Motor neuron (in vitro differentiated cells): Measurements from ENCODE around the gene CRACR2A. TPM values are rescaled to one million over a fixed set of nuclear protein-coding genes. Genes with fewer than 3 reads are reported as not detected.

ENCODE experiments used
- ATAC-seq, 8 experiments: fragments of 200-7000 bp; cut with Tn5 transposase; replicated peaks in 6 of 8; 2 replicates each; pipeline ENCODE4 v1.8.0; 2021; ENCODE audit warnings: mild to moderate bottlenecking in 8 of 8, moderate library complexity in 8 of 8
- H3K27ac ChIP-seq, 2 donors: fragments of 250-450 bp; sonication (Bioruptor Pico); 2 replicates each; pipeline ENCODE4 v1.9.0; 2021; ENCODE audit warnings: antibody characterized with exemption in 2 of 2, mild to moderate bottlenecking in 2 of 2, moderate library complexity in 1 of 2
- H3K4me1 ChIP-seq, 2 donors: fragments of 250-450 bp; sonication (Bioruptor Pico); replicated peaks in 1 of 2; 2 replicates each; pipeline ENCODE4 v1.6.1; 2021; ENCODE audit warnings: antibody characterized with exemption in 2 of 2, mild to moderate bottlenecking in 2 of 2, moderate library complexity in 1 of 2
- H3K4me3 ChIP-seq, 5 donors: fragments of 250-450 bp; sonication (Bioruptor Pico); 2 replicates each; pipeline ENCODE4 v1.9.0; 2021; ENCODE audit warnings: antibody characterized with exemption in 5 of 5, mild to moderate bottlenecking in 5 of 5, moderate library complexity in 4 of 5
- WGBS, 10 experiments: fragments of 450-650 bp; shearing (Covaris generic); methylation state at CpG; one replicate each; pipeline ENCODE4 v1.0.0; 2022; 5-methylcytosine and 5-hydroxymethylcytosine counted together
- in situ Hi-C, 9 experiments: fragments of 400-800 bp; cut with MboI; loops; one replicate each; pipeline ENCODE4 v1.15.0; 2021; ENCODE audit warnings: low sequenced_read_pairs in 9 of 9, low pct_unique_long_range_greater_than_20kb in 2 of 9; ENCODE audit not compliant: unreplicated experiment in 9 of 9
- total RNA-seq, 8 experiments: library from RNA; unstranded; fragments of 300-600 nt; gene quantifications; 2 replicates each; pipeline versions ENCODE4 v1.2.3 to v1.2.4, GENCODE V29; 2022

Gene CRACR2A
- total RNA-seq, 8 experiments from 2014 or later: 0.11 to 12.5 (median 1.2) TPM

DNA sequence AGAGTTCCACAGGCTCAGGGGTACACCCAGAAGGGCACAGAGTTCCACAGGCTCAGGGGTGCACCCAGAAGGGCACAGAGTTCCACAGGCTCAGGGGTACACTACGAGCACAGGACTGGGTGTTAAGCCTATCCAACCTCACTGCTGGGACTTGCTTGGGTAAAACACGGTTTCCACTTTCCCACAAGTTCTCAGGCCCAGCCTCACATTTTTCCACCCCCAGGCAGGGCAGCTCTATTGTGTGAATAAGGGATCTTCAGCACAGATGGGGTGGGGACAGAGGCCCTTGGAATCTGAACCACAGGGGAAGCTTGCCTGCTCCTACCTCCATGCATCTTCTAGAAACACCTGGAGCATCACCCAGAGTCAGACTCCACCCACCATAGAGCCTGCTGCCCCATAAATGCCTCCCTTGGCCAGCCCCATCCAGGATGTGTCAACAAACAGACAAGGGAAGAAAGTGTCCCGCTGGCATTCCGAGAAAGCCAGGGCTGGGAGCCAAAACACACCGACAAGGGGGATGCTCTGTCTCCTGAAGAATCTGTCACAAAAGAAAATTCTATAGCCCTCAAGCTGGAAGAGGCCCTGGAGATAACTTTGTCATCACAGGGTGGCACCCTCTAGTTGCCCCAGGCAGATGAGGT is 4.8 kb downstream of the CRACR2A start:
- Histone ChIP-seq H3K27ac (no peak overlapping the region), H3K4me3 (no peak overlapping the region), H3K4me1 (peaks cover 0 to 5% of the 10 kb centered on the region in 2 donors)
- in situ Hi-C loops: no loop called here
- WGBS, 10 experiments: 60 to 100% (median 70%) methylated on average over 1 to 3 of the region's 5 CpGs; no CpG with 5 or more reads in 6 of the 10 experiments
- ATAC-seq: peak in 2 of 8 experiments; percentile 15 to 62

DNA sequence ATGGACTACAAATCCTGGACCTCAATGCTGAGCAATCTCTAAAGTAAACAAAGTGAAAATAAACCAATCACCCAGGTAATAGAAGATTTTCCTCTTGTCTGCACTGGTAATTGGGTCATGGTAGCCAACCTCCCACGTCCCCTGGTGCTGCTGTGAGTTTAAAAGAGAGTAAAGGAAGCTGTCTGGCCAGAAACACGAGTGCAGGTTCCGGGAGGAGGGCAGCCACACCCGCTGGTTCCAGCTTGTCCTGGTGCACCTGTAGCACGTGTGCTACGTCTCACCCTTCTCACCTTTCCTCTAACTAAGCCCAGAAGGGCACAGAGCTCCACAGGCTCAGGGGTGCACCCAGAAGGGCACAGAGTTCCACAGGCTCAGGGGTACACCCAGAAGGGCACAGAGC is 5.4 kb downstream of the CRACR2A start:
- in situ Hi-C loops: no loop called here
- no peak overlapping the region for H3K27ac ChIP-seq
- 65 to 100% (median 81%) methylated on average over 1 to 2 of the region's 6 CpGs; no CpG with 5 or more reads in 6 of the 10 experiments for WGBS, 10 experiments
- H3K4me3 ChIP-seq: no peak overlapping the region
- H3K4me1 ChIP-seq: no peaks in the 10 kb centered on the region
- ATAC-seq: no peak

DNA sequence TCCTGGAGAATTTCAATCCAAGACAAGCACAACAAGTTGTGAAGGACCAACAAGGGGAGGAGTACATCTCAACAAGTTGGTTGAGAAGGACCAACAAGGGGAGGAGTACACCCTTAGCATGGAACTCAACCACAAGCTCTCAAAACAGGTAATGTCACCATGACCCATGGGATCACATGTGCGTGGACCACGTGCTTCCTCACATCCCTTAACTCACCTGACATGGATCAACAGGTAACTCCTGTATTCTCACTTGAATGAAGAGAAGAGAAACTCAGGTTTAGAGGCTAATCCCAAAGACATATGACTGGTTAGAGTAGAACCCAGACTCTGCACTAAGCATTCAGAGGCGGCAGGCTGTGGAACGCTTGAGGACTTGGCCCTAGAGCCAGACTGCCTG is 6.2 kb downstream of the CRACR2A start:
- no peaks in the 10 kb centered on the region for H3K4me1 ChIP-seq
- H3K27ac ChIP-seq: no peak overlapping the region
- ATAC-seq: no peak
- in situ Hi-C loops: no loop called here
- 90 to 100% (median 100%) methylated on average over 1 to 3 of the region's 4 CpGs; no CpG with 5 or more reads in 7 of the 10 experiments for WGBS, 10 experiments
- no peak overlapping the region for H3K4me3 ChIP-seq

DNA sequence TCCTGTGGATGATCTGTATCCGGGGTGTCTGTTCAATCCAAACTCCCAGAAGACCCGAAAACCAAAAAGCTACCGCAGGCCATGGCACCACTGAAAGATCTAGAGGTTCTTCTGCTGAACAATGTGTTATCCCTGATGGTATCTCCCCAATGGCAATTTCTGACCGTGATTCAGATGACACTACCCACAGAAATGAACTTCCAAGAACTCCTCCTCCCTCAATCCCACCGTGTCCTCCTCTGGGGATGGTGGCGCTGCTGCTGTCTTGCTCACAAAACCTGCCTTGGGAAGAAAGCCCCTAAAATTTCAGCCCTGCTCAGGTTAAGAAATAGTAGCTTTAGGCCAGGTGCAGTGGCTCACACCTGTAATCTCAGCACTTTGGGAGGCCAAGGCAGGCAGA is 7.8 kb downstream of the CRACR2A start:
- Histone ChIP-seq H3K4me3 (no peak overlapping the region), H3K27ac (no peak overlapping the region), H3K4me1 (no peaks in the 10 kb centered on the region)
- ATAC-seq: no peak
- in situ Hi-C loops: no loop called here
- 90 to 100% (median 100%) methylated on average over 2 to 5 of the region's 6 CpGs; no CpG with 5 or more reads in 5 of the 10 experiments for whole genome bisulfite sequencing, 10 experiments

- Histone ChIP-seq H3K4me3 (no peak overlapping the region), H3K27ac (no peak overlapping the region), H3K4me1 (no peaks in the 10 kb centered on the region)
- 62 to 100% (median 89%) methylated on average over 1 to 6 of the region's 6 CpGs for WGBS, 10 experiments
- no peak for ATAC-seq
- in situ Hi-C loops: no loop called here
Observed at GRCh38 chr12:3744229-3744901, 8.5 kb downstream of the CRACR2A start.

GRCh38 chr12:3743803-3744202 is 9.1 kb downstream of the CRACR2A start:
- Histone ChIP-seq H3K4me3 (no peak overlapping the region), H3K27ac (no peak overlapping the region), H3K4me1 (no peaks in the 10 kb centered on the region)
- WGBS, 10 experiments: 39 to 100% (median 77%) methylated on average over 1 to 5 of the region's 6 CpGs
- in situ Hi-C loops: no loop called here
- peak in 1 of 8 experiments; percentile 73 for ATAC-seq

GRCh38 chr12:3741882-3742672 is 10.8 kb downstream of the CRACR2A start:
- no peak overlapping the region for H3K4me3 ChIP-seq
- no peak overlapping the region for H3K27ac ChIP-seq
- WGBS, 10 experiments: 52 to 93% (median 80%) methylated on average over 1 to 3 of the region's 7 CpGs; no CpG with 5 or more reads in 2 of the 10 experiments
- in situ Hi-C loops: no loop called here
- no peaks in the 10 kb centered on the region for H3K4me1 ChIP-seq
- ATAC-seq: no peak

DNA sequence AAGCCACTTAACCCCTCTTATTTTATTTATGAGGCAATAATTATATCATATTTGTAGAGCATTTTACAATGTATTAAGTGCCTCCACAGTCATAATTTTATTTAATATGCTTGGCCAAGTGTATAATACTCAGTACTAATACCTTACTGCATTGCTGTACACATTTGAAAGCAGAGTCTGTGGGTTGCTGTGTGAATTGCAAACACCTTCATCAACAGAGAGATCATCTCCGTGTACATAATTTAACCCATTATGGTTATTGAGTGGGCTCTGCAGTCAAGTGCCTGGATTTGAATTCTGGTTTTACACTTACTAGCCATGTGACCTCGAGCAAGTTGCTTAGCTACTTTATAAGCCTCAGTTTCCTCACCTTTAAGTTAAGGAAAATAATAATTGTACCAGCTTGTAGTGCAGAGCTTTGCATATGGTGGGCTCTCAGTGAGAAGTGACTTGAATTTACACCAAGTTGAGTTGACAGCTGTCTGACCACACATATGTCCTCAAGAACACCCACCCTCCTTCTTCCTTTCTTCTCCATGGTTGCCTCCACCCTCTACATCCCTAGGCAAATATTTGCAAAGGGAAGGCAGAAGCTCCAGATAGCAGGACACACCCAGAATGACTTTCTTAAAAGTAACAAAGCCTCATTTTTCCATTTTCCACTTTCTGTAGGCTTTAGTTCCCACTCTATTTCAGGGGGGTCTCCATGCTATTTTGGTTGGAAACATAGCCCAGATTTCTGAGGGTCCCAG is 12.3 kb downstream of the CRACR2A start:
- H3K4me3 ChIP-seq: no peak overlapping the region
- no peak overlapping the region for H3K27ac ChIP-seq
- WGBS, 10 experiments: 0 to 80% (median 49%) methylated on average over 1 to 2 of the region's 2 CpGs; no CpG with 5 or more reads in 2 of the 10 experiments
- no peaks in the 10 kb centered on the region for H3K4me1 ChIP-seq
- peak in 3 of 8 experiments; percentile 82 to 93 (median 86) for ATAC-seq
- in situ Hi-C loops: no loop called here

GRCh38 chr12:3735432-3735831 is 17.5 kb downstream of the CRACR2A start:
- in situ Hi-C loops: no loop called here
- Histone ChIP-seq H3K4me3 (no peak overlapping the region), H3K27ac (no peak overlapping the region), H3K4me1 (no peaks in the 10 kb centered on the region)
- WGBS, 10 experiments: 40 to 90% (median 80%) methylated on average over 1 to 2 of the region's 4 CpGs; no CpG with 5 or more reads in 7 of the 10 experiments
- no peak for ATAC-seq

DNA sequence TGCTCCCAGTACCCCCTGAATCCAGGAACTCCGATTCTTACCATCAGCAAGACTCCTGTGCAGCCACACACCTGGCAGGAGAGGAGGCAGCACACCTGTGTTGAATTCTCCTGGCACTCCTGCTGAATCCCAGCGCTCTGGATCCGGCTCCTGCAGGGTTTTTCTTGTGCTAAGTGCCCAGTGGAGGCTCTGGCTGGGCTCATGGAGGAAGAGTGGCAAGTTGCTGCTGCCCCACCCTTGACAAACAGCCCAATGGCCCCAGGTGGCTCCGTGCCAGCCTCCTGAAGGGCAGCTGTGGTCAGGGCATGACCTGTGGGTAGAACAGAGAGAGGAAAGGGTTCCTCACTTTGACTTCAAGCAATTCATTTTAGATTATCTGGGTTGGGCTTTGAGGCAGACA is 20.0 kb downstream of the CRACR2A start:
- Histone ChIP-seq H3K4me3 (no peak overlapping the region), H3K27ac (no peak overlapping the region), H3K4me1 (peaks cover 0 to 5% of the 10 kb centered on the region in 2 donors)
- whole genome bisulfite sequencing, 10 experiments: 29% methylated on average over 1 of the region's 4 CpGs; no CpG with 5 or more reads in 9 of the 10 experiments
- ATAC-seq: peak in 1 of 8 experiments; percentile 32
- in situ Hi-C loops: no loop called here

GRCh38 chr12:3730111-3730510 is 22.8 kb downstream of the CRACR2A start:
- WGBS, 10 experiments: 14 to 100% (median 86%) methylated on average over 1 to 6 of the region's 6 CpGs; no CpG with 5 or more reads in 1 of the 10 experiments
- Histone ChIP-seq H3K4me1 (peaks cover 11 to 15% of the 10 kb centered on the region in 2 donors), H3K27ac (no peak overlapping the region), H3K4me3 (no peak overlapping the region)
- no peak for ATAC-seq
- in situ Hi-C loops: no loop called here

- WGBS, 10 experiments: 20 to 93% (median 67%) methylated on average over 1 to 3 of the region's 6 CpGs; no CpG with 5 or more reads in 6 of the 10 experiments
- H3K4me1 ChIP-seq: peaks cover 17 to 25% of the 10 kb centered on the region in 2 donors
- in situ Hi-C loops: no loop called here
- peak overlapping the region in 1 of 2 donors; percentile 33 for H3K27ac ChIP-seq
- H3K4me3 ChIP-seq: no peak overlapping the region
- ATAC-seq: no peak
Observed at GRCh38 chr12:3728686-3729085, 24.2 kb downstream of the CRACR2A start.
